ENCODE data around the gene ANK3.

The ANK3 gene

DNA sequence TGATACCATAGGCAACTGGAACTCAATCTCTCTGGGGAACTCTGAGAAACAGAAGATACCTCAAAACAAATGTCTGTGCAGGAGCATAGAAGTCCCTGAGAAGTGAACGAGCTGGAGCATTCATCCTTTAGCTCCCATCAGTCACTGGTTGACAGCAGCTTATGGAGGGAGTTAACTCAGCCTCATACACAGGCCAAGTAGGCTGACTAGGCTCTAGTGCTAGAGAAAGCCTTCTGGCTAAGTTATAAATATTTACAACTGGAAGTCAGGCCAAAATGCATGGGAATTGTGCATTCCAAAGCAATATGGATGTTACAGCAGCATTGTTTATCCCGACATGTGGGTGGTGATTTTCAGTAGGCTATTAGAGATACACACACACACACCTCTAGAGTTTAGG lies 66.5 kb downstream of the ANK3 start:
- no peak overlapping the region for H3K27ac Mint-ChIP-seq (ENCODE audit: low read depth)
- no peaks in the 10 kb centered on the region for H3K9me3 Mint-ChIP-seq
- no peaks in the 10 kb centered on the region for H3K27me3 Mint-ChIP-seq
- H3K4me3 Mint-ChIP-seq: no peak overlapping the region
- no peak for ATAC-seq (replicated peaks; ENCODE audit: extremely low read depth, poor library complexity, severe bottlenecking)
- H3K4me1 Mint-ChIP-seq: peaks cover 19% of the 10 kb centered on the region
- DNase-seq (ENCODE audit: low spot score in 2 of 2): no peak
- peaks cover 1% of the 10 kb centered on the region for H3K36me3 Mint-ChIP-seq (ENCODE audit: insufficient read depth)

DNA sequence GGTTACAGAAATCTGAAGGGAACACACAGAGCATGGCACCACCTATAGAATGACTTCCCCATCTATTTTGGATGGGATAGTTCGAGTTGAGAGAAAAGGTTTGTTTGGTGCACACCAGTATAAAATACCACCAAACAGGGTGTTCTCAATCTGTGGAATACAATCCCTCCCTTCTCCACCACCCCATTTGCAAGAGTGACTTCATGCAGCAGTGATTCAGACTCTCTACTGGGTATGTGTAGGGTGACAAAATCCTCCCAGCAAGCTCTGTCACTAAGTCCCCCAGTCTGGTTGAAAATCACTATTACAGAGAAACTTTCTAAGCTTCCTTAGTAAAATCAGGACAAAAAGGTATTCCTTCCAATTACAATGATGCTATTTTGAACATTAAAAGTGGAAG lies 69.0 kb downstream of the ANK3 start:
- DNase-seq (ENCODE audit: low spot score in 2 of 2) (no peak), ATAC-seq (replicated peaks; ENCODE audit: extremely low read depth, poor library complexity, severe bottlenecking) (no peak)
- H3K27ac Mint-ChIP-seq (ENCODE audit: low read depth): no peak overlapping the region
- H3K4me3 Mint-ChIP-seq: no peak overlapping the region
- peaks cover 18% of the 10 kb centered on the region for H3K4me1 Mint-ChIP-seq
- no peaks in the 10 kb centered on the region for H3K9me3 Mint-ChIP-seq
- no peaks in the 10 kb centered on the region for H3K27me3 Mint-ChIP-seq
- peaks cover 1% of the 10 kb centered on the region for H3K36me3 Mint-ChIP-seq (ENCODE audit: insufficient read depth)

DNA sequence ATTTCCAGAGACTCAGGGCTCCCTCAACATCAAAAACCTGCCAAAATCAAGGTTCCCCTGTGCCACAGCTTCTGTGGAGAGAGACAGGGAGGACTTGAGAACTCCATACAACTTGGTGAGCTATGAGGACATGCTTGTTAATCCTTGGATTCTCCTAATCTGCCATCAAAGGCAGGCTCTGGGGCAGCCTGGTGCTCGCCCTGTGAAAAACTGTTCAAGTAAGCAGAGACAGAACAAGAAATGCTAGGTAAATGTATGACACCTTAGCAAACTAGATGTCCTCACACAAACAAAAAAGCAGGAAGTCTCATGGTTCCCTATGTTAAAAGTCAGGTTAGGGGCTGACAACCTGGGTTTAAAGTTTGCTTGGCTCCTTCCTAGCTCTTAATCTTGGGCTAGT lies 73.6 kb downstream of the ANK3 start:
- Mint-ChIP-seq H3K27ac (ENCODE audit: low read depth) (no peak overlapping the region), H3K36me3 (ENCODE audit: insufficient read depth) (peaks cover 3% of the 10 kb centered on the region), H3K9me3 (no peaks in the 10 kb centered on the region), H3K27me3 (no peaks in the 10 kb centered on the region), H3K4me3 (no peak overlapping the region), H3K4me1 (peaks cover 26% of the 10 kb centered on the region)
- ATAC-seq (replicated peaks; ENCODE audit: extremely low read depth, poor library complexity, severe bottlenecking) (no peak), DNase-seq (ENCODE audit: low spot score in 2 of 2) (no peak)

DNA sequence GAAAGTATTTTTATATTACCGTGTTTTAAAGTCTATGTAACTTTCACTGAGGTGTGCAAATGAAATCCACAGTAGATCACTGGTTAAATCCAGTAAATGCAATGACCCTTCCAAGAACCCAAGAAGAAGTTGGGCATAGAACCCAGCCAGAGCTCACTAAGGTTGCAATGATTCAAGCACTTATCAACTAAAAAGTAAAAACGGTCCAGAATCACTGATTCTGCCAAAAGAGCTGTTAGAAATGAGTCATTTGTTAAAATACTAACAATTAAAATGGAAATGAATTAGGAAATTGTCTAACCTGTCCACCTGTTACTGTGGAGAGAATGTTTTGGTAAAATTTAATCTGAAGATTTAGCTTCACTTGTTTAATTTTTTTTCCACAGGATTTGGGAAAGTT lies 74.4 kb downstream of the ANK3 start:
- no peaks in the 10 kb centered on the region for H3K9me3 Mint-ChIP-seq
- ATAC-seq (replicated peaks; ENCODE audit: extremely low read depth, poor library complexity, severe bottlenecking) (no peak), DNase-seq (ENCODE audit: low spot score in 2 of 2) (no peak)
- H3K4me3 Mint-ChIP-seq: no peak overlapping the region
- peaks cover 24% of the 10 kb centered on the region for H3K4me1 Mint-ChIP-seq
- H3K36me3 Mint-ChIP-seq (ENCODE audit: insufficient read depth): peaks cover 3% of the 10 kb centered on the region
- H3K27ac Mint-ChIP-seq (ENCODE audit: low read depth): no peak overlapping the region
- no peaks in the 10 kb centered on the region for H3K27me3 Mint-ChIP-seq

DNA sequence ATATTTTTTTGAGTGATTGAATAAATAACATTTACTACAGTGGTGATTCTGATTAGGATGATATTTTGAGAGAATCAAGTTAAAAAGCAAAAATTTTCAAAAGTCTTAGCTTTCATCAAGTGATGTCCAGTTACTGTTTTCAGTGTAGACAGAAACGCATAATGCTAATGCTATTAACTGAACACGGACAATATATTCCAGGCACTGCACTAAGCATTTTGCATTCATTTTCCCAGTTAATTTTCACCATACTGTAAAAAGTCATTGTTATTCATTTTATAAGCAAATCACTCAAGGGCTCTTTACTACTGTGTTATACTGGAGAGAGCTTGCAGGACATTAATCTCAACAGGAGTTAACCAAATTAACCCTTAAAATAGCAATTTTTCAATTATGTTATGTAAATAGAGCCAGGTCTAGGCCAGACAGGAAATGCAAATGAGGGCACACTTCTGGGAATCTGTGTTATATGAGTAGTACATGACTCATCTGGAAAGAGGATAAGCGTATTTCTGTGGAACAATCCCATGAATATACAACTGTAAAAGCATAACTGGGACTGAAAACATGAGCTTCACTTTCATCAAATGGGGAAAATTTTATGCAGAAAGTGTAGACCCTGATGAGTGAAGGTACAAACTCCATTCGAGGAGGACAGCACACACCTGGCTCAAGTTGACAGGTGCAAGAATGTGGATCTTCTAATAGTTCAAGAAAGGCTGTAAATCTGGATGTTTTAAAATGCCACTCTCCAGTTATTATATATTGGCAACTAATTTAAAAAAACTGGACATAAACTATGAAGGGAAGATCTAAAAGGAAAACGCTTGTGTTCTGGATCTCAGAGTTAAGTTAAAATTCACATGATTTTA lies 75.4 kb downstream of the ANK3 start:
- Mint-ChIP-seq H3K27me3 (no peaks in the 10 kb centered on the region), H3K4me1 (peaks cover 20% of the 10 kb centered on the region), H3K9me3 (no peaks in the 10 kb centered on the region), H3K4me3 (no peak overlapping the region), H3K27ac (ENCODE audit: low read depth) (no peak overlapping the region), H3K36me3 (ENCODE audit: insufficient read depth) (peaks cover 4% of the 10 kb centered on the region)
- ATAC-seq (replicated peaks; ENCODE audit: extremely low read depth, poor library complexity, severe bottlenecking) (no peak), DNase-seq (ENCODE audit: low spot score in 2 of 2) (no peak)

DNA sequence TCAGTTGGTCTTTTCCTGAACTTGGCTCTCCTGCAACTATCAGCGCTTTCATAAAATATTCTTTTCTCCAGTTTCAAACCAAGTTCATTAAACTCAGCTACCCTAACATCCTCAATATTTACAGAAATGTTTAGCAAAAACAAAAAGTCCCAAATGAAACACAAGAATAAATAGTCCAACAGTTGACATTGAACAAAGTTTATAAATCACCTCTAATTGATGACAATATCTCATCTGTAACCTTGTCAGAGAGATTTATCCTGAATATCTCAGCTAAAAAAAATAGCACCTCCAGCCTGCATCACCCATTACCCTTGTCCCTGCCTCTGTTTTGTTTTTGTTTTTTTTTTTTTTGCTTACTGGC lies 76.1 kb downstream of the ANK3 start:
- peaks cover 20% of the 10 kb centered on the region for H3K4me1 Mint-ChIP-seq
- H3K36me3 Mint-ChIP-seq (ENCODE audit: insufficient read depth): peaks cover 8% of the 10 kb centered on the region
- DNase-seq (ENCODE audit: low spot score in 2 of 2) (no peak), ATAC-seq (replicated peaks; ENCODE audit: extremely low read depth, poor library complexity, severe bottlenecking) (no peak)
- no peaks in the 10 kb centered on the region for H3K27me3 Mint-ChIP-seq
- H3K4me3 Mint-ChIP-seq: no peak overlapping the region
- H3K27ac Mint-ChIP-seq (ENCODE audit: low read depth): no peak overlapping the region
- no peaks in the 10 kb centered on the region for H3K9me3 Mint-ChIP-seq

DNA sequence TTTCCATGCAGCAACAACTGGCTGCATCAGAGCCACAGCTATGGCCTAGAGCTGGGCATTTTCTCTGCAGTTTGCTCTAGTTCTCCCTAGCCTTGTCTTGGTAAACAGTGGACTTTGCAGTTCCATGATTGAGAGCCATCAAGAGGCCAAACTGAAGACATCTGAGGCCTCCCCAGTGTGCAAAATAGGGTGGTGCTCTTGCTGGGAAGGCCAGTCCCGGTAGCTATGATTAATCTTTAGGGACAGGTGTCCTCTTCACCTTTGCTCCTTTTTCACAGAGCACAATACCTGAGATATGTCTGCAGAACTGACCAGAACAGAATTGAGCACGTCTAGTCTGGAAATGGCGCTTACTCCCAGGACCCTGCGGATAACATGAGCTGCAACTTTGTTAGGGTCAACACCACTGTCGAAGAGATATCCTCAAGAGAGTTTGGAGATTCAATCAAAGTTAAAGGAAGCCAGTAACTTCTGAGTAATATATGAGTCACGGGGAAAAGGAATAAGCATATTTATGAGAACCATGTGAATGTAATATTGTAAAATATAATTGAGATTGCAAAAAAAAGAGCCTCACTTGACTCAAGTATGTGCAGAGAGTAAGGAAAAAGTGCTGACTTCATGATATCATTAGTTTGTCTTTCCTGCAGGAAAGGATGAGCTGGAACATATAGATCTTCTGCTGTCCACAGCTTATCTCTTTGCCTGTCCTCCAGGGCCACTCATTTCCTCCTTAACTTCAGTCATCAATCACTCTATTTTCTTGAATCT lies 76.7 kb downstream of the ANK3 start:
- ATAC-seq (replicated peaks; ENCODE audit: extremely low read depth, poor library complexity, severe bottlenecking) (no peak), DNase-seq (ENCODE audit: low spot score in 2 of 2) (no peak)
- Mint-ChIP-seq H3K27ac (ENCODE audit: low read depth) (no peak overlapping the region), H3K4me3 (no peak overlapping the region), H3K4me1 (peaks cover 20% of the 10 kb centered on the region), H3K36me3 (ENCODE audit: insufficient read depth) (peaks cover 8% of the 10 kb centered on the region), H3K9me3 (no peaks in the 10 kb centered on the region), H3K27me3 (no peaks in the 10 kb centered on the region)

DNA sequence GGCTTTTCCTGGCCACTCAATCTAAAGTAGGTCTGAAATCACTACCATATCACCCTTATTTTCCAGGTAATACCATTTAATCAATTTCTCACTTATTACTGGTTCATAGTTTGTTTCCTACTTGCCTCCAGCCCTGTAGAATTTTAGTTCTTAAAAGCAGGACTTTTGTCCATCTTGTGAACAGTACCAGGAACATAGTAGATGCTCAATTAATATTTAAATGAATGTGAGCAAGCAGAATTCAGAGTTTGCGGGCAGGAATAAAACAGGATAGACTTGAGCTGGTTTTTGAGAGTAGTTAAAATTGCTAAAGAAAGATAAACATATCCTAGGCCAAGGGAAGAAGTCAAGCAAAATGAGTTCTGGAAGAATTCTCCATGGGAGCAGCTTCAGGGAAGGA lies 77.9 kb downstream of the ANK3 start:
- ATAC-seq (replicated peaks; ENCODE audit: extremely low read depth, poor library complexity, severe bottlenecking): no peak
- peaks cover 20% of the 10 kb centered on the region for H3K4me1 Mint-ChIP-seq
- no peaks in the 10 kb centered on the region for H3K27me3 Mint-ChIP-seq
- no peak overlapping the region for H3K4me3 Mint-ChIP-seq
- H3K27ac Mint-ChIP-seq (ENCODE audit: low read depth): no peak overlapping the region
- no peak for DNase-seq (ENCODE audit: low spot score in 2 of 2)
- no peaks in the 10 kb centered on the region for H3K9me3 Mint-ChIP-seq
- peaks cover 8% of the 10 kb centered on the region for H3K36me3 Mint-ChIP-seq (ENCODE audit: insufficient read depth)

DNA sequence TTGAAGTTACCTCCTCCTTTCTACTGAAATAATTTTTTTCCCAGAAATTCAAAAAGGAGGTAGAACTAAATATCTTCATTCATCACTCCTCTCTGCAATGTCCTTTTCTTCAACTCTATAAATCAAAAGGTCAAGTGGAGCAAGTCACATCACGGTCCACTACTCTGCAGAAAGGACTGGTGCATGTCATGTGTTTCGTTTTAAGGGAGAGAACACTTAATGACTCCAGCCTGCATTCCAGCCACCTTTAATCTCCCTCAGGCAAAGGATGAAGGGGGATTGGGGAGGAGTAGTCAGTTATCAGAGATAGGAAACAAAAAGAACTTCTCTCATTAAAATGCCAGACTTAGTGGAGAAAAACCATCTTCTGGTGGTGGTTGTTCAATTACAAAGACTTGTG lies 78.9 kb downstream of the ANK3 start:
- no peak for ATAC-seq (replicated peaks; ENCODE audit: extremely low read depth, poor library complexity, severe bottlenecking)
- H3K4me1 Mint-ChIP-seq: peaks cover 20% of the 10 kb centered on the region

DNA sequence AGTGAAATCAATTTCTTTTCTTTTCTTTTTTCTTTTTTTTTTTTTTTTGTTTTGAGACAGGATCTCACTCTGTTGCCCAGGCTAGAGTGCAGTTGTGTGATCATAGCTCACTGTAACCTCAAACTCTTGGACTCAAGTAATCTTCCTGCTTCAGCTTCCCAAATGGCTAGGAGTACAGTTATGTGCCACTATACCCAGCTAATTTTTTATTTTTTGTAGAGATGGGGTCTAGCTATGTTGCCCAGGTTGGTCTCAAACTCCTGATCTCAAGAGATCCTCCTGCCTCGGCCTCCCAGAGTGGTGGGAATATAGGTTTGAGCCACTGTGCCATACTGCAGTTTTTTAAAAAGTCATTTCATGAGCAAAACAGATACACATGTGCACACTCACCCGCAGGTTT lies 79.8 kb downstream of the ANK3 start:
- DNase-seq (ENCODE audit: low spot score in 2 of 2): no peak
- Mint-ChIP-seq H3K27ac (ENCODE audit: low read depth) (no peak overlapping the region), H3K9me3 (no peaks in the 10 kb centered on the region), H3K27me3 (no peaks in the 10 kb centered on the region), H3K4me3 (no peak overlapping the region), H3K4me1 (peaks cover 24% of the 10 kb centered on the region), H3K36me3 (ENCODE audit: insufficient read depth) (peaks cover 8% of the 10 kb centered on the region)
- no peak for ATAC-seq (replicated peaks; ENCODE audit: extremely low read depth, poor library complexity, severe bottlenecking)

More for the DNA sequence above, 78.9 kb downstream of the ANK3 start:
- no peaks in the 10 kb centered on the region for H3K27me3 Mint-ChIP-seq
- H3K4me3 Mint-ChIP-seq: no peak overlapping the region
- H3K36me3 Mint-ChIP-seq (ENCODE audit: insufficient read depth): peaks cover 8% of the 10 kb centered on the region
- DNase-seq (ENCODE audit: low spot score in 2 of 2): no peak
- no peaks in the 10 kb centered on the region for H3K9me3 Mint-ChIP-seq
- no peak overlapping the region for H3K27ac Mint-ChIP-seq (ENCODE audit: low read depth)

DNA sequence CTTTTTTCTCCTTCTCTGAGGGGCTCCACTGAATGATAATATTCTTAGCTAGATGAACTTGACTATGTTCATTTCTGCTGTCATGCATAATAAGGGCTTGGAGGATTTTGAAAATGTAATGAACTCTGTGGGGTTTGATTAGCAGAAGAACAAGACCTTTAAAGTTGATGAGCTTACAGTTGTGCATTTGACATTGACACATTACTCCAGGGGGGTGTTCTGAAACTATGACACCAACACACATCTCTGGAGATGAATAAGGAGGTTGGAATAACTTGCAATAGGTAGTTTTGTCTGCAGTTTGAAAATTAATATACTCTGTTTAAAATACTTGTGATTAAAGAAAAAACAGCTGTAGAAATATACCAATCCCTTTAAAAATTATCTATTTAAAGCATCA lies 80.3 kb downstream of the ANK3 start:
- no peak for DNase-seq (ENCODE audit: low spot score in 2 of 2)
- H3K4me1 Mint-ChIP-seq: peaks cover 23% of the 10 kb centered on the region
- H3K27ac Mint-ChIP-seq (ENCODE audit: low read depth): no peak overlapping the region
- no peak overlapping the region for H3K4me3 Mint-ChIP-seq
- H3K36me3 Mint-ChIP-seq (ENCODE audit: insufficient read depth): peaks cover 8% of the 10 kb centered on the region
- no peaks in the 10 kb centered on the region for H3K9me3 Mint-ChIP-seq
- H3K27me3 Mint-ChIP-seq: no peaks in the 10 kb centered on the region
- no peak for ATAC-seq (replicated peaks; ENCODE audit: extremely low read depth, poor library complexity, severe bottlenecking)

DNA sequence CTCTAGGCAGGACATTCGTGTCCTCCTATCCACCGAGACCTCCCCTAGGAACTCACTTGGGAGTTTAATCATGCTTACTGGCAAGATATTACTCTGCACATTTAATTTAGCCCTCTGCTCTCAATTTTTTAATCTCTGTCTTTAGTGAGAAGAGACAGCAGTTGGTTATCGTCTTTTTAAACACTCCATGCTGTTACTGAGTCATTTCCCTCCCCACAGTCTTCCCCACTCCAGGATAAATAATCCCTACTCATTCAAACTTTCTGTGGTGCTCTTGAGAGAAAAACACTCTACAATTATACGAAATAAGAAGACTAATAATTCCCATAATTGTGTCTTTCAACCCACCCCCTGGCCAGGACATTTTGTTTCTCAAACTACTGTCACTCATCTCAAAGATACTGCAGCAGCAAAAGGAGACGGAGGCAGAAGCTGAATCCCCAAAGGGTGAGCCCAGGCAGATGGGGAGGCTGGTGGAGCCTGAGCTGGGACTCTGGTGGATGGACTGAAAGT lies 84.2 kb downstream of the ANK3 start:
- Mint-ChIP-seq H3K4me3 (no peak overlapping the region), H3K27ac (ENCODE audit: low read depth) (no peak overlapping the region), H3K27me3 (no peaks in the 10 kb centered on the region), H3K4me1 (peaks cover 17% of the 10 kb centered on the region), H3K9me3 (no peaks in the 10 kb centered on the region), H3K36me3 (ENCODE audit: insufficient read depth) (peaks cover 5% of the 10 kb centered on the region)
- ATAC-seq (replicated peaks; ENCODE audit: extremely low read depth, poor library complexity, severe bottlenecking): no peak
- no peak for DNase-seq (ENCODE audit: low spot score in 2 of 2)

DNA sequence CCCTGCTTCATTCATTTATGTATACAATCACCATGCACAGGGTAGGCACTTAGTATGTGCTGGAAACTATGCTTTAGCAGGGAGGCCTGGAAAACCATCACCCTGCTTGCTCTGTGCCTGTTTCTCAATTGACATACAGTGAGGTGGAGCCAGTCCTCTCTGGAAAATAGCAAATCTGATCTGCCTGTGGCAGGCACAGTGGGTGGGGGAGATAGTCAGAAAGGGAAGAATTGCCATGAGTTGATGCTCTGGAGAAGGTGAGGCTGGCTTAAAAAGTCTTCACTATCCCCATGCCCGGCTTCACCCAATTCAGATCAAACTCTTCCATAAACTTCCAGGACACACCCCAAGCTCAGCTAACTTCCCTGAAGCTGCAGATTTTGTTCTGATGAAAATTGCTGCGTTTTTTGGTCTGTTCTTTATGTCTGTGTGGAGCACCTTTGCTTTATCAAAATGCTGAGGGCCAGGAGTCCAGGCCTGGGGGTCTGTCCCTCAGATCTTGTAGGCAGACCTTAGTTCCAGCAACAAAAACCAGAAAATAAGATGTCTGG lies 84.8 kb downstream of the ANK3 start:
- Mint-ChIP-seq H3K27me3 (no peaks in the 10 kb centered on the region), H3K27ac (ENCODE audit: low read depth) (no peak overlapping the region), H3K4me3 (no peak overlapping the region), H3K36me3 (ENCODE audit: insufficient read depth) (peaks cover 5% of the 10 kb centered on the region), H3K4me1 (peaks cover 17% of the 10 kb centered on the region), H3K9me3 (no peaks in the 10 kb centered on the region)
- ATAC-seq (replicated peaks; ENCODE audit: extremely low read depth, poor library complexity, severe bottlenecking): no peak
- no peak for DNase-seq (ENCODE audit: low spot score in 2 of 2)

Data from central memory CD8-positive, alpha-beta T cell (primary cell).